DMS 273 treated with DMSO at 0.1 percent for 48 hours (cell line): ENCODE data around the gene MGMT.

Experiments used
- DNase-seq: peaks from one replicate; lab custom pipeline; 2025; lab: John Stamatoyannopoulos, UW

The MGMT gene

GRCh38 chr10:129544205-129545202 lies 77.5 kb downstream of the MGMT start:
- no peak for DNase-seq

GRCh38 chr10:129545261-129545660 lies 78.2 kb downstream of the MGMT start:
- DNase-seq = no peak

GRCh38 chr10:129546106-129546505 lies 79.1 kb downstream of the MGMT start:
- no peak for DNase-seq

- DNase-seq = no peak
Observed at GRCh38 chr10:129547608-129548007, 80.6 kb downstream of the MGMT start.

- DNase-seq = no peak
Observed at GRCh38 chr10:129548600-129548999, 81.6 kb downstream of the MGMT start.

- DNase-seq = no peak
Observed at GRCh38 chr10:129550076-129550475, 83.0 kb downstream of the MGMT start.

GRCh38 chr10:129550658-129551057 lies 83.6 kb downstream of the MGMT start:
- DNase-seq = no peak

GRCh38 chr10:129552119-129552518 lies 85.1 kb downstream of the MGMT start:
- DNase-seq = no peak

GRCh38 chr10:129553928-129554327 lies 86.9 kb downstream of the MGMT start:
- no peak for DNase-seq

- DNase-seq = no peak
Observed at GRCh38 chr10:129556316-129556715, 89.3 kb downstream of the MGMT start.

- DNase-seq = no peak
Observed at GRCh38 chr10:129560361-129560760, 93.3 kb downstream of the MGMT start.

GRCh38 chr10:129562487-129562886 lies 95.4 kb downstream of the MGMT start:
- DNase-seq = no peak

GRCh38 chr10:129564923-129565322 lies 97.9 kb downstream of the MGMT start:
- DNase-seq = no peak

- no peak for DNase-seq
Observed at GRCh38 chr10:129568583-129569344, 101.7 kb downstream of the MGMT start.

- no peak for DNase-seq
Observed at GRCh38 chr10:129570185-129570584, 103.1 kb downstream of the MGMT start.

- DNase-seq = no peak
Observed at GRCh38 chr10:129579228-129579627, 112.2 kb downstream of the MGMT start.

GRCh38 chr10:129580010-129580409 lies 113.0 kb downstream of the MGMT start:
- no peak for DNase-seq

GRCh38 chr10:129580901-129581300 lies 113.9 kb downstream of the MGMT start:
- no peak for DNase-seq

GRCh38 chr10:129581827-129582411 lies 114.9 kb downstream of the MGMT start:
- no peak for DNase-seq

GRCh38 chr10:129583831-129584230 lies 116.8 kb downstream of the MGMT start:
- DNase-seq = no peak

- DNase-seq = no peak
Observed at GRCh38 chr10:129586898-129587443, 119.9 kb downstream of the MGMT start.

- DNase-seq = no peak
Observed at GRCh38 chr10:129589546-129589945, 122.5 kb downstream of the MGMT start.
